ENCODE data around the gene NKD1.
"Not testable (repeated sequence)": the region's sequence is repeated elsewhere in the genome, so short reads cannot be mapped to it uniquely, and the experiment has no call there.

NKD1 gene

GRCh38 chr16:50526249-50526648, 21.9 kb upstream of the NKD1 start:
- no peak overlapping the region for H3K27ac Mint-ChIP-seq
- H3K4me3 Mint-ChIP-seq: no peak overlapping the region
- peaks cover 17% of the 10 kb centered on the region for H3K9me3 Mint-ChIP-seq
- H3K36me3 Mint-ChIP-seq (ENCODE audit: low read depth): no peaks in the 10 kb centered on the region
- no peak for DNase-seq (ENCODE audit: low spot score)
- no peaks in the 10 kb centered on the region for H3K4me1 Mint-ChIP-seq (ENCODE audit: low read depth)
- peaks cover 11% of the 10 kb centered on the region for H3K27me3 Mint-ChIP-seq (ENCODE audit: low read depth)

- Mint-ChIP-seq H3K27me3 (ENCODE audit: low read depth) (peaks cover 9% of the 10 kb centered on the region), H3K4me1 (ENCODE audit: low read depth) (no peaks in the 10 kb centered on the region), H3K4me3 (no peak overlapping the region), H3K27ac (no peak overlapping the region), H3K36me3 (ENCODE audit: low read depth) (no peaks in the 10 kb centered on the region), H3K9me3 (peaks cover 17% of the 10 kb centered on the region)
- DNase-seq (ENCODE audit: low spot score): no peak
Observed at GRCh38 chr16:50526796-50527195, 21.4 kb upstream of the NKD1 start.

GRCh38 chr16:50528820-50529219, 19.4 kb upstream of the NKD1 start:
- Mint-ChIP-seq H3K27me3 (ENCODE audit: low read depth) (peaks cover 14% of the 10 kb centered on the region), H3K4me1 (ENCODE audit: low read depth) (no peaks in the 10 kb centered on the region), H3K27ac (no peak overlapping the region), H3K4me3 (no peak overlapping the region), H3K36me3 (ENCODE audit: low read depth) (no peaks in the 10 kb centered on the region), H3K9me3 (peaks cover 17% of the 10 kb centered on the region)
- DNase-seq (ENCODE audit: low spot score): no peak

- no peaks in the 10 kb centered on the region for H3K36me3 Mint-ChIP-seq (ENCODE audit: low read depth)
- H3K9me3 Mint-ChIP-seq: peaks cover 17% of the 10 kb centered on the region
- peaks cover 14% of the 10 kb centered on the region for H3K27me3 Mint-ChIP-seq (ENCODE audit: low read depth)
- H3K4me1 Mint-ChIP-seq (ENCODE audit: low read depth): no peaks in the 10 kb centered on the region
- DNase-seq (ENCODE audit: low spot score): no peak
- no peak overlapping the region for H3K27ac Mint-ChIP-seq
- no peak overlapping the region for H3K4me3 Mint-ChIP-seq
Observed at GRCh38 chr16:50529334-50529733, 18.9 kb upstream of the NKD1 start.

- no peaks in the 10 kb centered on the region for H3K36me3 Mint-ChIP-seq (ENCODE audit: low read depth)
- H3K4me1 Mint-ChIP-seq (ENCODE audit: low read depth): no peaks in the 10 kb centered on the region
- no peak overlapping the region for H3K4me3 Mint-ChIP-seq
- no peak for DNase-seq (ENCODE audit: low spot score)
- H3K9me3 Mint-ChIP-seq: peaks cover 17% of the 10 kb centered on the region
- H3K27me3 Mint-ChIP-seq (ENCODE audit: low read depth): peaks cover 14% of the 10 kb centered on the region
- no peak overlapping the region for H3K27ac Mint-ChIP-seq
Observed at GRCh38 chr16:50530277-50531236, 17.6 kb upstream of the NKD1 start.

- Mint-ChIP-seq H3K9me3 (peaks cover 17% of the 10 kb centered on the region), H3K36me3 (ENCODE audit: low read depth) (no peaks in the 10 kb centered on the region), H3K27ac (no peak overlapping the region), H3K4me3 (no peak overlapping the region), H3K4me1 (ENCODE audit: low read depth) (no peaks in the 10 kb centered on the region), H3K27me3 (ENCODE audit: low read depth) (peaks cover 14% of the 10 kb centered on the region)
- DNase-seq (ENCODE audit: low spot score): no peak
Observed at GRCh38 chr16:50531359-50531758, 16.8 kb upstream of the NKD1 start.

GRCh38 chr16:50531901-50532300, 16.3 kb upstream of the NKD1 start:
- peaks cover 16% of the 10 kb centered on the region for H3K27me3 Mint-ChIP-seq (ENCODE audit: low read depth)
- H3K4me3 Mint-ChIP-seq: no peak overlapping the region
- no peak for DNase-seq (ENCODE audit: low spot score)
- H3K9me3 Mint-ChIP-seq: peaks cover 17% of the 10 kb centered on the region
- no peaks in the 10 kb centered on the region for H3K36me3 Mint-ChIP-seq (ENCODE audit: low read depth)
- H3K4me1 Mint-ChIP-seq (ENCODE audit: low read depth): no peaks in the 10 kb centered on the region
- no peak overlapping the region for H3K27ac Mint-ChIP-seq

GRCh38 chr16:50532576-50532975, 15.6 kb upstream of the NKD1 start:
- Mint-ChIP-seq H3K27me3 (ENCODE audit: low read depth) (peaks cover 21% of the 10 kb centered on the region), H3K4me1 (ENCODE audit: low read depth) (no peaks in the 10 kb centered on the region), H3K4me3 (no peak overlapping the region), H3K9me3 (peaks cover 17% of the 10 kb centered on the region), H3K27ac (no peak overlapping the region), H3K36me3 (ENCODE audit: low read depth) (no peaks in the 10 kb centered on the region)
- no peak for DNase-seq (ENCODE audit: low spot score)

- Mint-ChIP-seq H3K4me1 (ENCODE audit: low read depth) (no peaks in the 10 kb centered on the region), H3K4me3 (no peak overlapping the region), H3K27ac (no peak overlapping the region), H3K27me3 (ENCODE audit: low read depth) (peaks cover 20% of the 10 kb centered on the region), H3K9me3 (peaks cover 17% of the 10 kb centered on the region), H3K36me3 (ENCODE audit: low read depth) (no peaks in the 10 kb centered on the region)
- no peak for DNase-seq (ENCODE audit: low spot score)
Observed at GRCh38 chr16:50533317-50533716, 14.9 kb upstream of the NKD1 start.

GRCh38 chr16:50534091-50534490, 14.1 kb upstream of the NKD1 start:
- no peak overlapping the region for H3K4me3 Mint-ChIP-seq
- peaks cover 13% of the 10 kb centered on the region for H3K9me3 Mint-ChIP-seq
- no peaks in the 10 kb centered on the region for H3K4me1 Mint-ChIP-seq (ENCODE audit: low read depth)
- no peak for DNase-seq (ENCODE audit: low spot score)
- H3K36me3 Mint-ChIP-seq (ENCODE audit: low read depth): no peaks in the 10 kb centered on the region
- peaks cover 18% of the 10 kb centered on the region for H3K27me3 Mint-ChIP-seq (ENCODE audit: low read depth)
- no peak overlapping the region for H3K27ac Mint-ChIP-seq

- H3K9me3 Mint-ChIP-seq: peaks cover 9% of the 10 kb centered on the region
- H3K27me3 Mint-ChIP-seq (ENCODE audit: low read depth): peaks cover 18% of the 10 kb centered on the region
- no peak overlapping the region for H3K27ac Mint-ChIP-seq
- H3K4me1 Mint-ChIP-seq (ENCODE audit: low read depth): no peaks in the 10 kb centered on the region
- no peak overlapping the region for H3K4me3 Mint-ChIP-seq
- DNase-seq (ENCODE audit: low spot score): no peak
- H3K36me3 Mint-ChIP-seq (ENCODE audit: low read depth): no peaks in the 10 kb centered on the region
Observed at GRCh38 chr16:50534556-50534955, 13.6 kb upstream of the NKD1 start.

- Mint-ChIP-seq H3K4me1 (ENCODE audit: low read depth) (no peaks in the 10 kb centered on the region), H3K9me3 (peaks cover 5% of the 10 kb centered on the region), H3K27ac (no peak overlapping the region), H3K27me3 (ENCODE audit: low read depth) (peaks cover 16% of the 10 kb centered on the region), H3K4me3 (no peak overlapping the region), H3K36me3 (ENCODE audit: low read depth) (no peaks in the 10 kb centered on the region)
- DNase-seq (ENCODE audit: low spot score): no peak
Observed at GRCh38 chr16:50534958-50535357, 13.2 kb upstream of the NKD1 start.

GRCh38 chr16:50535506-50536257, 12.5 kb upstream of the NKD1 start:
- no peaks in the 10 kb centered on the region for H3K36me3 Mint-ChIP-seq (ENCODE audit: low read depth)
- no peaks in the 10 kb centered on the region for H3K4me1 Mint-ChIP-seq (ENCODE audit: low read depth)
- H3K27ac Mint-ChIP-seq: no peak overlapping the region
- H3K4me3 Mint-ChIP-seq: no peak overlapping the region
- no peaks in the 10 kb centered on the region for H3K9me3 Mint-ChIP-seq
- peaks cover 16% of the 10 kb centered on the region for H3K27me3 Mint-ChIP-seq (ENCODE audit: low read depth)
- DNase-seq (ENCODE audit: low spot score): no peak

- H3K27me3 Mint-ChIP-seq (ENCODE audit: low read depth): peaks cover 18% of the 10 kb centered on the region
- not testable (repeated sequence) for DNase-seq (ENCODE audit: low spot score); H3K9me3 Mint-ChIP-seq; H3K4me1 Mint-ChIP-seq (ENCODE audit: low read depth); H3K4me3 Mint-ChIP-seq; H3K36me3 Mint-ChIP-seq (ENCODE audit: low read depth); H3K27ac Mint-ChIP-seq
Observed at GRCh38 chr16:50536258-50536645, 11.9 kb upstream of the NKD1 start.

All from T-helper 2 cell treated with Interferon-gamma antibody and Interleukin-4, amounts not matched to agents 5 μg/mL and 100 μg/mL, for 36 hours (primary cell).